H9 (cell line): ENCODE measurements around the gene SELENOM. TPM values are rescaled to one million over a fixed set of nuclear protein-coding genes. Genes with fewer than 3 reads are reported as not detected.

Source experiments
- DNase-seq: peaks from one replicate; pipeline ENCODE4 v3.0.0-alpha.2; 2017
- H2AFZ ChIP-seq: one replicate; pipeline ENCODE4 v1.6.1; 2013; ENCODE audit warnings: mild to moderate bottlenecking, low read length, control low read depth, moderate library complexity
- H2AK5ac ChIP-seq: 2 replicates; pipeline ENCODE4 v1.6.1; 2013; ENCODE audit warnings: low read length, control low read depth, mixed read lengths; ENCODE audit not compliant: insufficient read length
- H2BK120ac ChIP-seq: one replicate; pipeline ENCODE4 v1.6.1; 2013; ENCODE audit warnings: low read depth, mild to moderate bottlenecking, low read length, control low read depth, inconsistent platforms; ENCODE audit not compliant: poor library complexity, severe bottlenecking
- H2BK12ac ChIP-seq: 2 replicates; pipeline ENCODE4 v1.6.1; 2013; ENCODE audit warnings: low read length, control low read depth, mixed read lengths, low read depth; ENCODE audit not compliant: insufficient read length
- H2BK15ac ChIP-seq: 2 replicates; pipeline ENCODE4 v1.6.1; 2013; ENCODE audit warnings: low read depth, low read length, control low read depth
- H2BK20ac ChIP-seq: one replicate; pipeline ENCODE4 v1.6.1; 2013; ENCODE audit warnings: low read depth, mild to moderate bottlenecking, low read length, control low read depth, inconsistent platforms; ENCODE audit not compliant: poor library complexity, severe bottlenecking
- H2BK5ac ChIP-seq: 2 replicates; pipeline ENCODE4 v1.6.1; 2013; ENCODE audit warnings: low read length, control low read depth, mixed read lengths; ENCODE audit not compliant: insufficient read length
- H3K14ac ChIP-seq: 2 replicates; pipeline ENCODE4 v1.6.1; 2013; ENCODE audit warnings: low read length, control low read depth; ENCODE audit not compliant: insufficient read depth
- H3K18ac ChIP-seq: 2 replicates; pipeline ENCODE4 v1.6.1; 2013; ENCODE audit warnings: low read depth, mild to moderate bottlenecking, mixed read lengths, low read length, control low read depth; ENCODE audit not compliant: insufficient read length
- H3K23ac ChIP-seq: 2 replicates; pipeline ENCODE4 v1.6.1; 2013; ENCODE audit warnings: low read length, control low read depth, mixed read lengths, low read depth; ENCODE audit not compliant: insufficient read length
- H3K23me2 ChIP-seq: 2 replicates; pipeline ENCODE4 v1.6.1; 2013; ENCODE audit warnings: low read depth, mild to moderate bottlenecking, mixed read lengths, low read length, control low read depth; ENCODE audit not compliant: insufficient read length, poor library complexity, severe bottlenecking
- H3K27ac ChIP-seq: 2 replicates; pipeline ENCODE4 v1.5.1; 2013; ENCODE audit warnings: low read length, control low read depth, mixed read lengths, low read depth; ENCODE audit not compliant: insufficient read length
- H3K27me3 ChIP-seq: 2 replicates; pipeline ENCODE4 v1.6.1; 2013; ENCODE audit warnings: low read length, control low read depth, inconsistent platforms; ENCODE audit not compliant: insufficient read depth
- H3K4ac ChIP-seq: 2 replicates; pipeline ENCODE4 v1.6.1; 2013; ENCODE audit warnings: low read depth, mild to moderate bottlenecking, control low read depth, inconsistent platforms, low read length, moderate library complexity
- H3K4me1 ChIP-seq: 2 replicates; pipeline ENCODE4 v1.6.1; 2013; ENCODE audit warnings: low read length, control low read depth, inconsistent platforms; ENCODE audit not compliant: insufficient read depth
- H3K4me2 ChIP-seq: 2 replicates; pipeline ENCODE4 v1.6.1; 2013; ENCODE audit warnings: low read length, control low read depth, mixed read lengths; ENCODE audit not compliant: insufficient read length, insufficient read depth
- H3K56ac ChIP-seq: 2 replicates; pipeline ENCODE4 v1.6.1; 2013; ENCODE audit warnings: low read depth, mild to moderate bottlenecking, mixed read lengths, low read length, control low read depth; ENCODE audit not compliant: insufficient read length
- H3K79me1 ChIP-seq: 2 replicates; pipeline ENCODE4 v1.6.1; 2013; ENCODE audit warnings: low read depth, mild to moderate bottlenecking, moderate library complexity, low read length, control low read depth, inconsistent platforms; ENCODE audit not compliant: insufficient read depth, poor library complexity, severe bottlenecking
- H3K79me2 ChIP-seq: 2 replicates; pipeline ENCODE4 v1.6.1; 2013; ENCODE audit warnings: low read length, control low read depth, inconsistent platforms; ENCODE audit not compliant: insufficient read depth
- H3K9ac ChIP-seq: 2 replicates; pipeline ENCODE4 v1.6.1; 2013; ENCODE audit warnings: low read length, control low read depth, mixed read lengths; ENCODE audit not compliant: insufficient read length; ENCODE audit errors: extremely low read depth
- H3K9me3 ChIP-seq: one replicate; pipeline ENCODE4 v1.6.1; 2013; ENCODE audit warnings: low read depth, low read length, inconsistent platforms; ENCODE audit not compliant: control insufficient read depth
- H3T11ph ChIP-seq: one replicate; pipeline ENCODE4 v1.6.1; 2013; ENCODE audit warnings: mild to moderate bottlenecking, low read length, control low read depth, inconsistent platforms
- H4K20me1 ChIP-seq: one replicate; pipeline ENCODE4 v1.6.1; 2013; ENCODE audit not compliant: control insufficient read depth, insufficient read length, insufficient read depth
- H4K5ac ChIP-seq: 2 replicates; pipeline ENCODE4 v1.6.1; 2013; ENCODE audit warnings: low read depth, mild to moderate bottlenecking, mixed read lengths, low read length, control low read depth; ENCODE audit not compliant: insufficient read length
- H4K8ac ChIP-seq: replicated peaks from 2 replicates; pipeline ENCODE4 v1.6.1; 2013; ENCODE audit warnings: low read length, control low read depth, mixed read lengths, low read depth; ENCODE audit not compliant: insufficient read length
- H4K91ac ChIP-seq: 2 replicates; pipeline ENCODE4 v1.6.1; 2013; ENCODE audit warnings: low read depth, mild to moderate bottlenecking, moderate library complexity, mixed read lengths, low read length, control low read depth; ENCODE audit not compliant: insufficient read length
- H3K27ac Mint-ChIP-seq, 3 experiments: 2 replicates in 2 of 3; 3 replicates in 1 of 3; pipeline ENCODE4 v1.8.0; 2020 to 2021; ENCODE audit warnings: mixed read lengths in 3 of 3, mild to moderate bottlenecking in 1 of 3, moderate library complexity in 1 of 3
- H3K27me3 Mint-ChIP-seq: 2 replicates; pipeline ENCODE4 v1.8.0; 2021; ENCODE audit warnings: low read depth, mild to moderate bottlenecking, moderate library complexity, mixed read lengths
- H3K36me3 Mint-ChIP-seq, 3 experiments: 2 replicates in 2 of 3; 3 replicates in 1 of 3; pipeline ENCODE4 v1.8.0; 2020 to 2021; ENCODE audit warnings: low read depth in 3 of 3, mixed read lengths in 3 of 3; ENCODE audit not compliant: insufficient read depth in 1 of 3
- H3K4me1 Mint-ChIP-seq, 2 experiments: 2 replicates each; pipeline ENCODE4 v1.8.0; 2020; ENCODE audit warnings: mixed read lengths in 2 of 2
- H3K4me3 Mint-ChIP-seq, 2 experiments: 2 replicates in 1 of 2; 3 replicates in 1 of 2; pipeline ENCODE4 v1.8.0; 2020 to 2021; ENCODE audit warnings: mild to moderate bottlenecking in 2 of 2, mixed read lengths in 2 of 2, moderate library complexity in 1 of 2
- H3K9me3 Mint-ChIP-seq, 2 experiments: 2 replicates in 1 of 2; 3 replicates in 1 of 2; pipeline ENCODE4 v1.8.0; 2020; ENCODE audit warnings: mild to moderate bottlenecking in 2 of 2, mixed read lengths in 2 of 2, moderate library complexity in 1 of 2
- CTCF ChIP-seq: fragments of 200-600 bp; sonication (generic); conservative IDR thresholded peaks from 3 replicates; pipeline ENCODE4 v1.8.0; 2021; ENCODE audit warnings: antibody characterized with exemption, mild to moderate bottlenecking
- WGBS: extraction: QIAGEN DNeasy Blood & Tissue Kit; methylation state at CpG from one replicate; pipeline ENCODE4 v1.1.7; 2013; ENCODE audit warnings: missing lambda C conversion rate, low lambda C conversion rate, mixed read lengths; ENCODE audit not compliant: insufficient read length; ENCODE audit errors: extremely low coverage; 5-methylcytosine and 5-hydroxymethylcytosine counted together
- total RNA-seq: library from RNA; stranded (reverse); gene quantifications from 2 replicates; pipeline ENCODE4 v1.2.1, GENCODE V29; 2021

The SELENOM gene
- total RNA-seq, 1 experiment from 2014 or later, result 18.6 TPM

DNA sequence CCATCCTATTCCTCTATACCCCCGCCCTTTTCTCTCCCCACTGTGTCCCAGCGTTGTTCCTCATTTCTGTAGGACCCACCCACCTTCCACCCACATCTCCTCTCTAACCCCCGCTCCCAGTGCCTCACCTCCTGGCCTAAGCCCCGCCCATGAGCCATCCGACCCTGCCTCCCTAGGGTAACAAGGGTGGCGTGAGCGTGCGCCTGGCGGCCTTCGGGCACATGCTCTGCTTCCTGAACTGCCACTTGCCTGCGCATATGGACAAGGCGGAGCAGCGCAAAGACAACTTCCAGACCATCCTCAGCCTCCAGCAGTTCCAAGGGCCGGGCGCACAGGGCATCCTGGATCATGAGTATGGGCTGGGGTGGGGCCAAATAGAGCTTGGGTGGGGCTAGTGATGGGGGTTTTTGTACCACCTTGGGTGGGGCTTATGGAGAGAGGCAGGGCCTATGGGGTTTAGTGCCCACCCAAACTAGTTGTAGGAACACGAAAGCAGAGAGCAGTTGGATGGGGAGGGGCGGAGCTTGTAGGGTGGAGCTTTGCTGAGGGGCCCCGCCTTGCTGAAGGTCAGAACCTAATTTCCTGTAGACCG lies 19.9 kb upstream of the SELENOM start:
- Mint-ChIP-seq H3K36me3 (no peaks in the 10 kb centered on the region), H3K27me3 (peaks cover 6% of the 10 kb centered on the region), H3K4me1 (peaks cover 18 to 30% of the 10 kb centered on the region in 2 experiments), H3K27ac (peak overlapping the region in 2 of 3 experiments; percentile 65 to 70; a peak in 3 of 7 replicates), H3K9me3 (no peaks in the 10 kb centered on the region), H3K4me3 (peak overlapping the region in 1 of 2 experiments; percentile 44; a peak in 1 of 5 replicates)
- Histone ChIP-seq H3K79me1 (no peaks in the 10 kb centered on the region), H3K14ac (no peak overlapping the region), H2BK20ac (no peak overlapping the region), H2AK5ac (no peak overlapping the region), H4K20me1 (no peaks in the 10 kb centered on the region), H3T11ph (no peak overlapping the region), H3K4me1 (peaks cover 5% of the 10 kb centered on the region; the same call in 1 of the 2 replicates), H4K5ac (no peak overlapping the region), H4K8ac (no peak overlapping the region), H3K23ac (no peak overlapping the region), H3K4me2 (peak overlapping the region; percentile 11), H3K9ac (no peak overlapping the region), H2BK15ac (no peak overlapping the region), H3K4ac (no peak overlapping the region), H3K23me2 (no peaks in the 10 kb centered on the region), H3K9me3 (no peaks in the 10 kb centered on the region), H3K56ac (no peak overlapping the region), H3K18ac (no peak overlapping the region), H2AFZ (no peak overlapping the region), H2BK12ac (no peak overlapping the region), H3K79me2 (no peaks in the 10 kb centered on the region), H3K27ac (no peak overlapping the region), H4K91ac (no peak overlapping the region), H2BK120ac (no peak overlapping the region), H3K27me3 (no peaks in the 10 kb centered on the region), H2BK5ac (no peak overlapping the region)
- DNase-seq, result peak; percentile 95
- TF ChIP-seq CTCF, result no peak
- WGBS, result no CpG with 5 or more reads among the region's 19 CpGs
